Measurements from ENCODE around the gene SNX33. TPM values are rescaled to one million over a fixed set of nuclear protein-coding genes. Genes with fewer than 3 reads are reported as not detected.

The SNX33 gene
- total and polyA plus RNA-seq, 8 donors = 21.4 to 34.7 (median 23.0) TPM

DNA sequence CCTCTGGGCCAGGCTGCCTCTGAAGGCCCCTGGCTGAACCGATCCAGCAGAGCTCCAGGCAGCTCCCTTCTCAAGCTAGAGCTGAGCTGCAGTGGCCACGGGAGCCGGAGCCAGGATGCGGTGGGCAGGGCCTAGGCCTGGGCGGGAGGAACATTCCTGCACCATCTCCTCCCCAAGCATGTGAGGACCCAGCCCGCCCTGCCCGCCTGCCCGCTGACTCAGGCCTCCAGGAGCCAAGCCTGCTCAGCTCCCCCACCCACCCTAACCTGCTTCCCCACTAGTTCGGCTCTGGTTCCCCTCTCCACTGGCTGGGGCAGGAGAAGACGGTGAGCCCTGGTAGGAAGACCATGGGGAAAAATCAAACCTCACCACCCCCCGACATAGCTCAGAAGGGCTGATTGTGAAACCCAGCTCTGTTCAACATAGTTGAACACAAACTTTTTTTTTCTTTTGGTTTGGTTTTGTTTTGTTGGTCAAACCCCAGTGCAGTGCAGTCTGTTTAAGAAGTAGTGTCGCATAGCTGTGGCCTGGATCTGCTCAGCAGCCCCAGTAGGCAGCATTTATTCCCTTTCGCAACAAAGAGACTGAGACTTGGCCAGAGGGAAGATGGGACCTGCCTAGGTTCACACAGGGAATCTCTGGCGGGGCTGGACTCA lies 13.5 kb downstream of the SNX33 start:
- Histone ChIP-seq H3K4me3 (no peak overlapping the region), H3K4me1 (peaks cover 10 to 29% of the 10 kb centered on the region in 2 donors), H3K36me3 (peaks cover 0 to 22% of the 10 kb centered on the region in 2 donors), H3K9me3 (no peaks in the 10 kb centered on the region), H3K27ac (peak overlapping the region; percentile 74 to 86), H3K27me3 (no peaks in the 10 kb centered on the region)
- peak; percentile 91 for ATAC-seq
- DNase-seq = peak; percentile 56 to 94 (median 86)
- intact Hi-C loops (cut with DNase I) = no loop called here
- TF ChIP-seq, protein P1, sequence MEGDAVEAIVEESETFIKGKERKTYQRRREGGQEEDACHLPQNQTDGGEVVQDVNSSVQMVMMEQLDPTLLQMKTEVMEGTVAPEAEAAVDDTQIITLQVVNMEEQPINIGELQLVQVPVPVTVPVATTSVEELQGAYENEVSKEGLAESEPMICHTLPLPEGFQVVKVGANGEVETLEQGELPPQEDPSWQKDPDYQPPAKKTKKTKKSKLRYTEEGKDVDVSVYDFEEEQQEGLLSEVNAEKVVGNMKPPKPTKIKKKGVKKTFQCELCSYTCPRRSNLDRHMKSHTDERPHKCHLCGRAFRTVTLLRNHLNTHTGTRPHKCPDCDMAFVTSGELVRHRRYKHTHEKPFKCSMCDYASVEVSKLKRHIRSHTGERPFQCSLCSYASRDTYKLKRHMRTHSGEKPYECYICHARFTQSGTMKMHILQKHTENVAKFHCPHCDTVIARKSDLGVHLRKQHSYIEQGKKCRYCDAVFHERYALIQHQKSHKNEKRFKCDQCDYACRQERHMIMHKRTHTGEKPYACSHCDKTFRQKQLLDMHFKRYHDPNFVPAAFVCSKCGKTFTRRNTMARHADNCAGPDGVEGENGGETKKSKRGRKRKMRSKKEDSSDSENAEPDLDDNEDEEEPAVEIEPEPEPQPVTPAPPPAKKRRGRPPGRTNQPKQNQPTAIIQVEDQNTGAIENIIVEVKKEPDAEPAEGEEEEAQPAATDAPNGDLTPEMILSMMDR (IDR thresholded peaks at IDR 0.05) = no peak

DNA sequence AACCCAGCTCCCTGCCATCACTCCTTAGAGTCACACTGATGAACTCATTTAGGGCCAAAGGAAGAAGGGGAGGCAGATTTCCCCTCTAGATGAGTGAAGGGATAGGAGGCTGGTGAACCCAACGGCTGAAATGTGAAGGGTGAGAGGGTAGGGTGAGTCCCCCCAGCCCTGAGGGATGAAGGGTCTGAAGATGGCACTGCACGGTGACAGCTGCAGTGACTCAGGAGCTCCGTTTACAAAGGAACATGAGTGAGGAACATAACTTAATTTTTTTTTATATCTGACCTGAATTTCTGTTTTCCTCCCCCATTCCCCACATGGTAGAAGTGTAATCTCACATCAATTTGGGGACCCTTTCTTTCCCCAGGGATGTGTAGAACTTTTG lies 14.0 kb downstream of the SNX33 start:
- Histone ChIP-seq H3K4me3 (no peak overlapping the region), H3K36me3 (peaks cover 0 to 20% of the 10 kb centered on the region in 2 donors), H3K4me1 (peaks cover 16 to 34% of the 10 kb centered on the region in 2 donors), H3K27me3 (no peaks in the 10 kb centered on the region), H3K9me3 (no peaks in the 10 kb centered on the region), H3K27ac (peak overlapping the region; percentile 74 to 86)
- intact Hi-C loops (cut with DNase I) = no loop called here
- no peak for DNase-seq
- ATAC-seq = no peak
- TF ChIP-seq, protein P1 (IDR thresholded peaks at IDR 0.05) = no peak

DNA sequence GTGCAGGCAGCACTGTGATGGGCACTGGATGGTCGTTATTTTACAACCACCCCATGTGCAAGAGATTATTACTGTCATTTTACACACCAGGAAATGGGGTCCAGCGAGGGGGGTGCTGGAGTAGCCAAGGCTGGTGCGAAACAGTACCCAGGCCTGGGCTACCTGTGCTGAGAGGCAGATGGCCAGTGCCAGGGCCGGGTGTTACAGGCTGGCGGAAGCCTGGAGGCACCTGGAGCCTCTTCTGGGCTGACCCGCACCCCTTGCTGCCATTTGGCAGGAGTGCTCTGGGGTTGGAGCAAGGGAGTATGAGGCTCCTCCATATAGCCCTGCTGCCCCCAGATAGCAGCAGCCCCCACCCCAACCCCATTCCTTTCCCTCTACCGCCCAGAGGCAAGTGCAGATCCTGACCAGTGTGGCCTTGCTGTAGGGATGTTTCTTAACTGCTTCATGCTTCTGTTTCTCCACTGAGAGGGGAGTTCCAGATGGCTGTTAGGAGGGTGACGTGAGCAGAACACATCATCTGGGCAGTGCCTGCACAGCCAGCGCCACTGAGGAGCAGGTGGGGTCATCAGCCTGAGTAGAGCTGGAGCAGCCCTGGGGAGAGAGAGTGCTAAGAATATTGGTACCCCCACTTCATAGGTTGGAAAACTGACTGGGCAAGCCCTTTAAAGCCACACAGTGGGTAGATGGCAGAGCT lies 15.3 kb downstream of the SNX33 start:
- intact Hi-C loops (cut with DNase I) = no loop called here
- Histone ChIP-seq H3K27me3 (no peaks in the 10 kb centered on the region), H3K4me1 (peaks cover 24 to 44% of the 10 kb centered on the region in 2 donors), H3K9me3 (no peaks in the 10 kb centered on the region), H3K36me3 (peaks cover 0 to 7% of the 10 kb centered on the region in 2 donors), H3K27ac (no peak overlapping the region), H3K4me3 (no peak overlapping the region)
- ATAC-seq (no peak), DNase-seq (peak in 1 of 4 donors; percentile 68)
- TF ChIP-seq, protein P1 (IDR thresholded peaks at IDR 0.05) = no peak

GRCh38 chr15:75663931-75664421 lies 16.3 kb downstream of the SNX33 start:
- Histone ChIP-seq H3K4me1 (peaks cover 24 to 43% of the 10 kb centered on the region in 2 donors), H3K36me3 (no peaks in the 10 kb centered on the region), H3K4me3 (no peak overlapping the region), H3K27ac (no peak overlapping the region), H3K27me3 (no peaks in the 10 kb centered on the region), H3K9me3 (no peaks in the 10 kb centered on the region)
- TF ChIP-seq, protein P1 (IDR thresholded peaks at IDR 0.05) = no peak
- ATAC-seq (no peak), DNase-seq (peak in 1 of 4 donors; percentile 70)
- intact Hi-C loops (cut with DNase I) = no loop called here

DNA sequence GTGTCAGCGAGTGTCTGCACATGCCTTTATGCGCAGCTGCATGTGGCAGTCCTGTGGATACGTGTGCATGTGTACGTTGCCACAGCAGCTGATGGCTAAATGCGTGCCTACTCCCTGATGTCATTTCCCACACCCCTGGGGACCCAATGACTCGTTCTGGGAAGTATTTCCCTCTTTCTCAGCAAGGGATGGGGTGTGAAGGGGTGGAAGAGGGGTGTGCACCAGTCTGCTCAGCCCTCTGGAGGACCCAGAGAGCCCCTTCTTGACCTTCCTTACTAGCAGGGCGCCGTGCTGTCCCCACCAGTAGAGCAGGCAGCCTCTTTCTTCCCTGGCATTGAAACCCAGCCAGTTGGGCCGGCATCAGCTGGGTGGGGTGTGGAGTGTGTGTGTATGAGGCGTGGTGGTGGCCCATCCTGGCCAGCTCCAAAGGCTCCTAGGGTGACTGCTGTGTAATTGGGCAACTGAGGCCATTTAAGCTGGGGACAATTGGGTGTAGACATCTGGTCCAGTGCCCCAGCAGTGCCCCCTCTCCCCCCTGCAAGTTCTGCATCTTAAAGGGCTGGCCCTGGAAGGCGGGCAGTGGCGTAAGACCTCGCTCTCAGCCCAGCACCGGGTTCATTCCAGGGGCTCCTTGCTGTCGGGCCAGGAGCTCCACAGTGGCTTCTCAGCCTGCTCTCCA lies 19.2 kb downstream of the SNX33 start:
- H3K27me3 ChIP-seq = no peaks in the 10 kb centered on the region
- DNase-seq (peak in 3 of 4 donors; percentile 49 to 82 (median 80)), ATAC-seq (peak; percentile 77)
- H3K27ac ChIP-seq = peak overlapping the region; percentile 88
- H3K9me3 ChIP-seq = no peaks in the 10 kb centered on the region
- no peak overlapping the region for H3K4me3 ChIP-seq
- H3K36me3 ChIP-seq = no peaks in the 10 kb centered on the region
- intact Hi-C loops (cut with DNase I) = no loop called here
- TF ChIP-seq, protein P1 (IDR thresholded peaks at IDR 0.05) = no peak
- peaks cover 13 to 24% of the 10 kb centered on the region in 2 donors for H3K4me1 ChIP-seq
